ENCODE results near the gene EDIL3.

DNA sequence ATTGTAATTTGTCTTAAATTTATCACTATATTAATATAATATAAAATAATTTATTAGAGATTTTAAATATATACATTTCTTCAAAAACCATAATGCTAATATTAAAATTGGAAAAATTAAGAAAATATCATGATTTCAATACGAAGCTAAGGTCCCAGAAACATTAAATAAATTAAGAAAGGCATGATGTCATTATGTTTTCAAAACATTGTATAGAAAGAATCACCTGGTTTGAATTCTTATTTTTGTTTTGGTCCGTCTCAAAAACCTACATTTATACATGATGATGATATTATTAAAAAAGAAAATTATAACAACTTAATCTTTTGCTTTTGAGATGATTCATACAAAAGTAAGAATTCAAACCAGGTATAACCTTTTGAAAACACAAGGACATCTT is 8.2 kb upstream of the EDIL3 start:
- TF ChIP-seq, protein P1, sequence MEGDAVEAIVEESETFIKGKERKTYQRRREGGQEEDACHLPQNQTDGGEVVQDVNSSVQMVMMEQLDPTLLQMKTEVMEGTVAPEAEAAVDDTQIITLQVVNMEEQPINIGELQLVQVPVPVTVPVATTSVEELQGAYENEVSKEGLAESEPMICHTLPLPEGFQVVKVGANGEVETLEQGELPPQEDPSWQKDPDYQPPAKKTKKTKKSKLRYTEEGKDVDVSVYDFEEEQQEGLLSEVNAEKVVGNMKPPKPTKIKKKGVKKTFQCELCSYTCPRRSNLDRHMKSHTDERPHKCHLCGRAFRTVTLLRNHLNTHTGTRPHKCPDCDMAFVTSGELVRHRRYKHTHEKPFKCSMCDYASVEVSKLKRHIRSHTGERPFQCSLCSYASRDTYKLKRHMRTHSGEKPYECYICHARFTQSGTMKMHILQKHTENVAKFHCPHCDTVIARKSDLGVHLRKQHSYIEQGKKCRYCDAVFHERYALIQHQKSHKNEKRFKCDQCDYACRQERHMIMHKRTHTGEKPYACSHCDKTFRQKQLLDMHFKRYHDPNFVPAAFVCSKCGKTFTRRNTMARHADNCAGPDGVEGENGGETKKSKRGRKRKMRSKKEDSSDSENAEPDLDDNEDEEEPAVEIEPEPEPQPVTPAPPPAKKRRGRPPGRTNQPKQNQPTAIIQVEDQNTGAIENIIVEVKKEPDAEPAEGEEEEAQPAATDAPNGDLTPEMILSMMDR (IDR thresholded peaks at IDR 0.05): no peak
- no peak for TF ChIP-seq POLR2A (IDR thresholded peaks at IDR 0.05)

Data from esophagus squamous epithelium (tissue), 4 donors.